Activated CD8-positive, alpha-beta memory T cell treated with anti-CD3 and anti-CD28 coated beads for 36 hours (primary cell): ENCODE measurements around the gene PPARG. TPM values are rescaled to one million over a fixed set of nuclear protein-coding genes. Genes with fewer than 3 reads are reported as not detected.
"Not testable (repeated sequence)": the region's sequence is repeated elsewhere in the genome, so short reads cannot be mapped to it uniquely, and the experiment has no call there.

Source experiments
- CTCF ChIA-PET: fragments of 350-600 bp; sonication (Branson Sonifier 250); formaldehyde crosslinking; loops from one replicate; lab custom pipeline; 2021; ENCODE audit warnings: antibody characterized with exemption; lab: Charles Lee
- POLR2A ChIA-PET: fragments of 350-600 bp; sonication (Branson Sonifier 250); formaldehyde crosslinking; loops from one replicate; lab custom pipeline; 2021; ENCODE audit warnings: antibody characterized with exemption; lab: Charles Lee
- total RNA-seq, 2 experiments: library from RNA; stranded (reverse); gene quantifications; one replicate each; pipeline ENCODE4 v1.2.3, GENCODE V29; 2021

Gene PPARG
- total RNA-seq, 2 experiments from 2014 or later: 0.53 to 0.80 TPM

GRCh38 chr3:12446298-12446697 lies 157.4 kb downstream of the PPARG start:
- POLR2A ChIA-PET: no interaction called here
- CTCF ChIA-PET: no interaction called here

- CTCF ChIA-PET: interaction anchor here (1.2 kb wide), 1 partner anchor 33 kb away, joined by 3 read pairs; no protein-coding TSS in a partner anchor
- POLR2A ChIA-PET: no interaction called here
Observed at GRCh38 chr3:12447075-12447474, 158.2 kb downstream of the PPARG start.

- POLR2A ChIA-PET: not testable (repeated sequence)
- CTCF ChIA-PET: interaction anchor here (0.6 to 1.2 kb wide), 2 partner anchors 30 to 31 kb away, joined by 3 read pairs; no protein-coding TSS in a partner anchor
Observed at GRCh38 chr3:12448404-12449202, 159.7 kb downstream of the PPARG start.

GRCh38 chr3:12449889-12450682 lies 161.2 kb downstream of the PPARG start:
- CTCF ChIA-PET: no interaction called here
- POLR2A ChIA-PET: no interaction called here

GRCh38 chr3:12451481-12451880 lies 162.6 kb downstream of the PPARG start:
- POLR2A ChIA-PET: no interaction called here
- CTCF ChIA-PET: interaction anchor here (1.3 kb wide), 1 partner anchor 28 kb away, joined by 3 read pairs; no protein-coding TSS in a partner anchor

GRCh38 chr3:12451960-12452359 lies 163.1 kb downstream of the PPARG start:
- CTCF ChIA-PET: interaction anchor here (1.3 kb wide), 1 partner anchor 28 kb away, joined by 3 read pairs; no protein-coding TSS in a partner anchor
- POLR2A ChIA-PET: no interaction called here

- CTCF ChIA-PET: interaction anchor here (0.6 to 1.3 kb wide), 2 partner anchors 27 to 348 kb away, joined by 3 read pairs; no protein-coding TSS in a partner anchor
Observed at GRCh38 chr3:12452361-12453330, 163.8 kb downstream of the PPARG start.

GRCh38 chr3:12454076-12454815 lies 165.4 kb downstream of the PPARG start:
- POLR2A ChIA-PET: no interaction called here
- CTCF ChIA-PET: no interaction called here

More at GRCh38 chr3:12452361-12453330, 163.8 kb downstream of the PPARG start:
- POLR2A ChIA-PET: interaction anchor here (0.6 kb wide), 1 partner anchor 376 kb away, joined by 4 read pairs; no protein-coding TSS in a partner anchor

- ChIA-PET POLR2A (no interaction called here), CTCF (no interaction called here)
Observed at GRCh38 chr3:12454816-12455121, 165.9 kb downstream of the PPARG start.

GRCh38 chr3:12455740-12456139 lies 166.9 kb downstream of the PPARG start:
- CTCF ChIA-PET: no interaction called here
- POLR2A ChIA-PET: no interaction called here

- POLR2A ChIA-PET: no interaction called here
- CTCF ChIA-PET: no interaction called here
Observed at GRCh38 chr3:12456441-12456840, 167.6 kb downstream of the PPARG start.

- POLR2A ChIA-PET, CTCF ChIA-PET: not testable (repeated sequence)
Observed at GRCh38 chr3:12457380-12457779, 168.5 kb downstream of the PPARG start.

GRCh38 chr3:12458901-12459300 lies 170.0 kb downstream of the PPARG start:
- CTCF ChIA-PET: no interaction called here

GRCh38 chr3:12460127-12460526 lies 171.3 kb downstream of the PPARG start:
- CTCF ChIA-PET: no interaction called here
- POLR2A ChIA-PET: no interaction called here

More at GRCh38 chr3:12458901-12459300, 170.0 kb downstream of the PPARG start:
- POLR2A ChIA-PET: no interaction called here

- ChIA-PET CTCF (no interaction called here), POLR2A (no interaction called here)
Observed at GRCh38 chr3:12461097-12461649, 172.3 kb downstream of the PPARG start.

GRCh38 chr3:12462159-12462947 lies 173.5 kb downstream of the PPARG start:
- CTCF ChIA-PET: interaction anchor here (0.9 kb wide), 1 partner anchor 8 kb away, joined by 3 read pairs; no protein-coding TSS in a partner anchor
- POLR2A ChIA-PET: no interaction called here

GRCh38 chr3:12463686-12464085 lies 174.8 kb downstream of the PPARG start:
- CTCF ChIA-PET: no interaction called here
- POLR2A ChIA-PET: no interaction called here
